Central memory CD4-positive, alpha-beta T cell (primary cell): ENCODE results near the gene COL15A1.

ENCODE experiments used
- DNase-seq: peaks from one replicate; pipeline ENCODE4 v3.0.0; 2022

Gene COL15A1

GRCh38 chr9:98950262-98950661 lies 6.6 kb downstream of the COL15A1 start:
- DNase-seq, result no peak

- DNase-seq, result no peak
Measured at GRCh38 chr9:98951967-98952366, 8.3 kb downstream of the COL15A1 start.

- DNase-seq, result no peak
Measured at GRCh38 chr9:98953581-98954243, 10.0 kb downstream of the COL15A1 start.

- DNase-seq, result no peak
Measured at GRCh38 chr9:98954244-98954610, 10.5 kb downstream of the COL15A1 start.

GRCh38 chr9:98955259-98955658 lies 11.6 kb downstream of the COL15A1 start:
- no peak for DNase-seq

- DNase-seq, result no peak
Measured at GRCh38 chr9:98957826-98958225, 14.1 kb downstream of the COL15A1 start.

- DNase-seq, result no peak
Measured at GRCh38 chr9:98958271-98958984, 14.7 kb downstream of the COL15A1 start.

GRCh38 chr9:98960409-98960808 lies 16.7 kb downstream of the COL15A1 start:
- DNase-seq, result no peak

GRCh38 chr9:98961513-98962180 lies 17.9 kb downstream of the COL15A1 start:
- DNase-seq, result no peak

GRCh38 chr9:98962181-98962560 lies 18.5 kb downstream of the COL15A1 start:
- no peak for DNase-seq

- no peak for DNase-seq
Measured at GRCh38 chr9:98962861-98963260, 19.2 kb downstream of the COL15A1 start.

GRCh38 chr9:98964201-98964600 lies 20.5 kb downstream of the COL15A1 start:
- DNase-seq, result no peak

- no peak for DNase-seq
Measured at GRCh38 chr9:98964911-98965336, 21.2 kb downstream of the COL15A1 start.

- DNase-seq, result no peak
Measured at GRCh38 chr9:98966676-98967075, 23.0 kb downstream of the COL15A1 start.

GRCh38 chr9:98967257-98967656 lies 23.6 kb downstream of the COL15A1 start:
- DNase-seq, result no peak

- no peak for DNase-seq
Measured at GRCh38 chr9:98967680-98968079, 24.0 kb downstream of the COL15A1 start.

- DNase-seq, result no peak
Measured at GRCh38 chr9:98968601-98969337, 25.1 kb downstream of the COL15A1 start.

- DNase-seq, result no peak
Measured at GRCh38 chr9:98970532-98971041, 26.9 kb downstream of the COL15A1 start.

- DNase-seq, result no peak
Measured at GRCh38 chr9:98971168-98971914, 27.6 kb downstream of the COL15A1 start.

GRCh38 chr9:98971915-98972223 lies 28.2 kb downstream of the COL15A1 start:
- no peak for DNase-seq

GRCh38 chr9:98972716-98973115 lies 29.0 kb downstream of the COL15A1 start:
- no peak for DNase-seq

- DNase-seq, result no peak
Measured at GRCh38 chr9:98973171-98973570, 29.5 kb downstream of the COL15A1 start.

GRCh38 chr9:98973576-98973975 lies 29.9 kb downstream of the COL15A1 start:
- DNase-seq, result no peak
